Measurements from ENCODE around the gene CARMIL1.
A peak's percentile ranks its signal among the peaks of the same experiment; 100 is the strongest.
"Not testable (repeated sequence)": the region's sequence is repeated elsewhere in the genome, so short reads cannot be mapped to it uniquely, and the experiment has no call there.

CARMIL1 gene

DNA sequence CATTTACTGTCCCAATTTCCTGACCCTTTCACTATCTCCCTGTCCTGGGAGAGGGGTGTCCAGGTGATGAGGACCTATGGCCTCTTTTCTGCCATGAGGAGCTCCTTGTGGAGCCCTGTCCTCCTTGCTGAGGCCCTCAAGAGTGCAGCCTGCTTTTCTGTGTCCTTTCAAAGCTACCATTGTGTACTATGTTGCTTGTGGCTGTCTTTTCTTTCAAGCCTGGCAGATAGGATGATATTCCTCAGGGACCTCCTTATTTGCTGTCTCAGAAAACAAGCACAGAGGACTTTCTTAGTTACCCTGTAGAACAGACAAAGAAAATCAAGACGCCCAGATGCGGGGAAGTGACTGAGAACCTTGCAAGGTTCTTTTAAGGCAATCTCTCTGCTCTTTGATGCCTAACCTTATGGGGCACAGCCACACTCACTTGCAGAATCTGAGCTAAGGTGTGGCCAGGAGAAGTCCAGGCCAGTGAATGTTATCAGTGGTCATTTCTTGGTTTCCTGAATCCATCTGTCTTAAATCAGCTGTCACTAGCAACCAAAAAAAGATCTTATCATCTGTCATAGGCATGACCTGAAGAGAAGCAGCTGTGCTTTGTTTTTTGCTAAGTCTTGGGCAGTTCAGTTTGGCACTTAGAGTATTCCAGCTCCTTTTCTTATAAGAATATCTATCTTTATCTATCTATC lies 17.2 kb downstream of the CARMIL1 start:
- peaks cover 20% of the 10 kb centered on the region for H3K4me1 ChIP-seq (ENCODE audit: low read depth, poor library complexity, severe bottlenecking)
- no peaks in the 10 kb centered on the region for H3K36me3 ChIP-seq (ENCODE audit: insufficient read depth)
- H3K4me2 ChIP-seq, result no peak overlapping the region
- H3K9ac ChIP-seq, result no peak overlapping the region
- TF ChIP-seq, protein P1, sequence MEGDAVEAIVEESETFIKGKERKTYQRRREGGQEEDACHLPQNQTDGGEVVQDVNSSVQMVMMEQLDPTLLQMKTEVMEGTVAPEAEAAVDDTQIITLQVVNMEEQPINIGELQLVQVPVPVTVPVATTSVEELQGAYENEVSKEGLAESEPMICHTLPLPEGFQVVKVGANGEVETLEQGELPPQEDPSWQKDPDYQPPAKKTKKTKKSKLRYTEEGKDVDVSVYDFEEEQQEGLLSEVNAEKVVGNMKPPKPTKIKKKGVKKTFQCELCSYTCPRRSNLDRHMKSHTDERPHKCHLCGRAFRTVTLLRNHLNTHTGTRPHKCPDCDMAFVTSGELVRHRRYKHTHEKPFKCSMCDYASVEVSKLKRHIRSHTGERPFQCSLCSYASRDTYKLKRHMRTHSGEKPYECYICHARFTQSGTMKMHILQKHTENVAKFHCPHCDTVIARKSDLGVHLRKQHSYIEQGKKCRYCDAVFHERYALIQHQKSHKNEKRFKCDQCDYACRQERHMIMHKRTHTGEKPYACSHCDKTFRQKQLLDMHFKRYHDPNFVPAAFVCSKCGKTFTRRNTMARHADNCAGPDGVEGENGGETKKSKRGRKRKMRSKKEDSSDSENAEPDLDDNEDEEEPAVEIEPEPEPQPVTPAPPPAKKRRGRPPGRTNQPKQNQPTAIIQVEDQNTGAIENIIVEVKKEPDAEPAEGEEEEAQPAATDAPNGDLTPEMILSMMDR (conservative IDR thresholded peaks at IDR 0.05; ENCODE audit: low read depth, low read length), result no peak
- H2AFZ ChIP-seq (ENCODE audit: low read depth), result no peak overlapping the region
- H3K4me3 ChIP-seq (IDR thresholded peaks at IDR 0.05; ENCODE audit: insufficient read depth, low read depth, low read length), result no peak overlapping the region
- H3K27me3 ChIP-seq (ENCODE audit: insufficient read depth, low read depth), result no peaks in the 10 kb centered on the region
- H3K27ac ChIP-seq, result no peak overlapping the region
- peaks cover 28% of the 10 kb centered on the region for H3K79me2 ChIP-seq (ENCODE audit: insufficient read depth, low read depth)
- H4K20me1 ChIP-seq (ENCODE audit: insufficient read depth), result no peaks in the 10 kb centered on the region; the same call in 1 of the 2 replicates

DNA sequence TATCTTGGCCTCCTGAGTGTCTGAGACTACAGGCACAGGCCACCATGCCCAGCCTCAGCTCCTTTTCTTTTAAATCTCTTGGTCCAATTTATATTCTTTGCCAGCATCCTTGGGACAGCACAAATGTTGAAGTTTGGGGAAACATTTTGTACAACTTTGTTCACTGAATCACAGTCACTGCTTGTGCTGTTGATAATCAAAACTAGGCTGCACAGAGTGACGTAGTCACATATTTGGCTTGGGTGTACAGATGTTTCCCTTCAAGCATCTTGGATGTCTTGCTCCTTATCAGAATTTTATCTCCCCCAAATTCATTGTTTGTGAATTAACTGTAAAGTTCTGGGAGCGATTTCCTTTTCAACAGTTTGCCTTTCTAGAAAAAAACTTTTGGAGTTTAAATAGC lies 17.9 kb downstream of the CARMIL1 start:
- Histone ChIP-seq H3K27ac (no peak overlapping the region), H4K20me1 (ENCODE audit: insufficient read depth) (no peaks in the 10 kb centered on the region)

DNA sequence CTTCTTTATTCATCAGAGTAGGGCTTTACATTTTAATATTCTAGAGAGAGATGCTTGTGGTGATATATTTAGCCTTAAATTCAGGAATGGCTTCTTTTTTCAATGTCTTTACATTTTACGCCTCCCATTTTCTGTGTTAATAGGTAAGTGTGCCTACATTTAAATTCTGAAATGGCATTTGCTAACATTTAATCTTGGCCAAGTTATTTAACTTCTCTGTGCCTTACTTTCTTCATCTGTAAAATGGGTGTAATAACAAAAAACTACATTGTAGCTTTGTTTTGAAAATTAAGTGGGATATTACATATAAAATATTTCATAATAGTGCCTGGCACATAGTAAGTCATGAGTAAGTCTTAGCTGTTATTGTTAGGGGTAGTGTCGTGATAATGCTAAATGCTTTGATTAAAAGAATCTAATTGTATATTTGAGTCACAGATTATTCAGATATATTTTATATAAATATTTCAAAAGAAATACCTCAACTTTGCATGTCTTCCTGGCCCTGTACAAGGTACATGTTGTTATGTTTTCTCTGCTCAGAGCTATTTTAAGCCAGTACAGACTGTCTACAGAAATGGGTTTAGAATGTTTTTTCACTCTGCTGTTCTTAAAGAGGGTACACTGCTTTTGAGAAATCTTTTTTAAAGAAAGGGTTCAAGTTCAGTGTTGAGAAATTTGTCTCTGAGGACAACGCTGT lies 18.8 kb downstream of the CARMIL1 start:
- H3K79me2 ChIP-seq (ENCODE audit: insufficient read depth, low read depth), result peaks cover 21% of the 10 kb centered on the region; the same call in 1 of the 2 replicates
- H3K9ac ChIP-seq, result no peak overlapping the region
- TF ChIP-seq, protein P1 (conservative IDR thresholded peaks at IDR 0.05; ENCODE audit: low read depth, low read length), result no peak
- no peak overlapping the region for H3K27ac ChIP-seq
- H3K4me2 ChIP-seq, result no peak overlapping the region
- H3K4me1 ChIP-seq (ENCODE audit: low read depth, poor library complexity, severe bottlenecking), result peaks cover 30% of the 10 kb centered on the region
- H2AFZ ChIP-seq (ENCODE audit: low read depth), result no peak overlapping the region
- H4K20me1 ChIP-seq (ENCODE audit: insufficient read depth), result no peaks in the 10 kb centered on the region
- H3K27me3 ChIP-seq (ENCODE audit: insufficient read depth, low read depth), result no peaks in the 10 kb centered on the region
- H3K36me3 ChIP-seq (ENCODE audit: insufficient read depth), result no peaks in the 10 kb centered on the region
- no peak overlapping the region for H3K4me3 ChIP-seq (IDR thresholded peaks at IDR 0.05; ENCODE audit: insufficient read depth, low read depth, low read length)

More for the DNA sequence above, 17.9 kb downstream of the CARMIL1 start:
- no peak overlapping the region for H3K9ac ChIP-seq
- peaks cover 21% of the 10 kb centered on the region; the same call in 1 of the 2 replicates for H3K79me2 ChIP-seq (ENCODE audit: insufficient read depth, low read depth)
- no peaks in the 10 kb centered on the region for H3K36me3 ChIP-seq (ENCODE audit: insufficient read depth)
- H3K4me2 ChIP-seq, result no peak overlapping the region
- TF ChIP-seq, protein P1 (conservative IDR thresholded peaks at IDR 0.05; ENCODE audit: low read depth, low read length), result no peak
- no peak overlapping the region for H3K4me3 ChIP-seq (IDR thresholded peaks at IDR 0.05; ENCODE audit: insufficient read depth, low read depth, low read length)
- H3K27me3 ChIP-seq (ENCODE audit: insufficient read depth, low read depth), result no peaks in the 10 kb centered on the region
- H3K4me1 ChIP-seq (ENCODE audit: low read depth, poor library complexity, severe bottlenecking), result peaks cover 27% of the 10 kb centered on the region
- no peak overlapping the region for H2AFZ ChIP-seq (ENCODE audit: low read depth)

DNA sequence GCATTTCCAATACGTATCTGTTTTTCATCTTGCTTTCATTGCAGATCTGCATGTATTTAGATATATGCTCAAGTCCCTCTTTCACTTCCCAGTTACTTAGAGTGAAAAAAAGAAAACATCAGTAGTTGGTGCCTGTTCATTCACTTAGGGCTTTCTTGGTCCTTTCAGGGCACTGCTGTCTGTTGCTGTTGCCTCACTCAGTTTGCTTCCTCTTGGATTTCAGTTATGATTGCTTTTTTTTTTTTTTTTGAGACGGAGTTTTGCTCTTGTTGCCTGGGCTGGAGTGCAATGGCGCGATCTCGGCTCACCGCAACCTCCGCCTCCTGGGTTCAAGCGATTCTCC lies 19.3 kb downstream of the CARMIL1 start:
- not testable (repeated sequence) for H3K9ac ChIP-seq; H3K27me3 ChIP-seq (ENCODE audit: insufficient read depth, low read depth); H3K27ac ChIP-seq; H3K4me3 ChIP-seq (IDR thresholded peaks at IDR 0.05; ENCODE audit: insufficient read depth, low read depth, low read length); H3K4me2 ChIP-seq; H4K20me1 ChIP-seq (ENCODE audit: insufficient read depth); H3K36me3 ChIP-seq (ENCODE audit: insufficient read depth); H2AFZ ChIP-seq (ENCODE audit: low read depth)
- peaks cover 21% of the 10 kb centered on the region; the same call in 1 of the 2 replicates for H3K79me2 ChIP-seq (ENCODE audit: insufficient read depth, low read depth)
- H3K4me1 ChIP-seq (ENCODE audit: low read depth, poor library complexity, severe bottlenecking), result peaks cover 30% of the 10 kb centered on the region

DNA sequence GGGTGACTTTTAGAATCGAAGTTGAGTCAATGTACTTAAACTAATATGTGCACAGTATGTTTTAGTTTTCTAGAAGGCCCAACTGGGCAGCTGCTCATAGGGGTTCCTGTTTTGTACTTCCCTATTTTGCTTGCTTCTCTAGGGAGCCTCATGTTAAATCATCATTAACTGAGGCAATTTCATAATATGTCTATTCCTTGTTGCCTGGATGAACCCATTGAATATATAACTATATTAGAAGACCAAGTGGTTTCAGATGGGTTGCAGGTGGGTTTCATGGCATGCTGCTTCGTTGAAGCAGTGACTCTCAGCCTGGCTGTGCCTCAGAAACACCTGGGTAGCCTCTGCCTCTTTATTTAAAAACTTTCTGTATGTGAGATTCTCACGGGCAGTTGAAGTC lies 22.2 kb downstream of the CARMIL1 start:
- TF ChIP-seq, protein P1 (conservative IDR thresholded peaks at IDR 0.05; ENCODE audit: low read depth, low read length), result no peak
- Histone ChIP-seq H3K4me1 (ENCODE audit: low read depth, poor library complexity, severe bottlenecking) (peaks cover 30% of the 10 kb centered on the region), H3K9ac (no peak overlapping the region), H3K4me3 (IDR thresholded peaks at IDR 0.05; ENCODE audit: insufficient read depth, low read depth, low read length) (no peak overlapping the region), H3K27me3 (ENCODE audit: insufficient read depth, low read depth) (no peaks in the 10 kb centered on the region), H4K20me1 (ENCODE audit: insufficient read depth) (no peaks in the 10 kb centered on the region), H3K36me3 (ENCODE audit: insufficient read depth) (no peaks in the 10 kb centered on the region), H3K4me2 (peak overlapping the region; percentile 45; the same call in 1 of the 2 replicates), H3K27ac (no peak overlapping the region), H2AFZ (ENCODE audit: low read depth) (no peak overlapping the region), H3K79me2 (ENCODE audit: insufficient read depth, low read depth) (peaks cover 16% of the 10 kb centered on the region; the same call in 1 of the 2 replicates)

Measured in KMS-11 (cell line).